OCI-LY7 (cell line): ENCODE results near the gene RGPD5.
"Not testable (repeated sequence)": the region's sequence is repeated elsewhere in the genome, so short reads cannot be mapped to it uniquely, and the experiment has no call there.

ENCODE experiments used
- CTCF ChIP-seq: fragments of 200-600 bp; sonication (generic); conservative IDR thresholded peaks from 2 replicates; pipeline ENCODE4 v1.5.1; 2014; ENCODE audit warnings: mild to moderate bottlenecking, antibody characterized with exemption, low read length, moderate library complexity, mixed read lengths
- EZH2phosphoT487 ChIP-seq: fragments of 200-600 bp; sonication (generic); IDR thresholded peaks from 2 replicates; pipeline ENCODE4 v1.6.1; 2018; ENCODE audit warnings: low read depth, borderline replicate concordance, mild to moderate bottlenecking, mixed run types, antibody characterized with exemption, low read length, moderate library complexity, mixed read lengths

DNA sequence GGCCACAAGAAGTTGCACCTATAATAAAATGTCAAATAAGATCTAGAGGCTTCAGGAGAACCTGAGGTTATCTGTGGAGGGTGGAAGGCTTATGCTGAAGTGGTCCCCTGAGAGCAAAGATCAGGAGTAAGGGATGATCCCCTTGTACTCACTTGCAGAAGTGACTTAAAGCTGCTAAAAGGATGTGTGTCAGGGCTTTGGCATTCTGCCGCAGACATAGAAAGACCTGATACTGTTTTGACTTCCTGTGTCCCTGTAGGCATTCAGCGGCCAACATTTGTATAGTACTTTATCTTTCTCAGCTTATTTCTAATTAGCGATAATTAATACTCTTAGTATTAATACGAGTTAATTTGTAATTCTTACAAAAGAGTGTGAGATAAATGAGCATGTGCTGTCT, 94.3 kb downstream of the RGPD5 start:
- TF ChIP-seq CTCF, EZH2phosphoT487: not testable (repeated sequence)
